IMR-90 (cell line): ENCODE results near the gene CEP128. TPM values are rescaled to one million over a fixed set of nuclear protein-coding genes. Genes with fewer than 3 reads are reported as not detected.

Experiments used
- ATAC-seq: fragments of 200-7000 bp; cut with Tn5 transposase; 2 replicates; pipeline ENCODE4 v1.9.1; 2020; ENCODE audit warnings: low read depth, mild to moderate bottlenecking, moderate library complexity
- BruUV-seq: library from RNA; stranded (reverse); fragments of 400-500 nt; replicated peaks from 2 replicates; lab custom pipeline; 2021; lab: Mats Ljungman, UMichigan
- CTCF ChIA-PET: fragments of 300-600 bp; formaldehyde crosslinking; extraction: SDS; loops from one replicate; lab custom pipeline; 2021; ENCODE audit warnings: antibody characterized with exemption; lab: Yijun Ruan, JAX
- POLR2A ChIA-PET: fragments of 300-600 bp; sonication (Branson Sonifier 250); formaldehyde crosslinking; loops from one replicate; lab custom pipeline; 2022; ENCODE audit warnings: antibody characterized with exemption; ENCODE audit not compliant: unreplicated experiment; lab: Charles Lee
- DNase-seq: peaks from one replicate; pipeline ENCODE4 v3.0.0; 2013
- H2AFZ ChIP-seq: replicated peaks from 2 replicates; pipeline ENCODE3; 2013; ENCODE audit warnings: low read length, mild to moderate bottlenecking; ENCODE audit not compliant: poor library complexity
- H2AK5ac ChIP-seq: 2 replicates; pipeline ENCODE4 v1.6.1; 2013; ENCODE audit warnings: low read depth, low read length, inconsistent platforms
- H2AK9ac ChIP-seq: replicated peaks from 2 replicates; pipeline ENCODE3; 2013; ENCODE audit warnings: mild to moderate bottlenecking, low read depth, low read length, moderate library complexity; ENCODE audit not compliant: poor library complexity
- H2BK120ac ChIP-seq: 2 replicates; pipeline ENCODE4 v1.6.1; 2013; ENCODE audit warnings: low read depth, low read length, inconsistent platforms
- H2BK15ac ChIP-seq: 3 replicates; pipeline ENCODE4 v1.6.1; 2013; ENCODE audit warnings: low read depth, low read length, inconsistent platforms
- H2BK20ac ChIP-seq: 2 replicates; pipeline ENCODE4 v1.6.1; 2013; ENCODE audit warnings: low read depth, mild to moderate bottlenecking, inconsistent platforms, low read length, moderate library complexity
- H2BK5ac ChIP-seq: 2 replicates; pipeline ENCODE4 v1.6.1; 2013; ENCODE audit warnings: mild to moderate bottlenecking, low read depth, low read length, inconsistent platforms; ENCODE audit not compliant: poor library complexity, severe bottlenecking
- H3K14ac ChIP-seq: replicated peaks from 2 replicates; pipeline ENCODE4 v1.6.1; 2013; ENCODE audit warnings: low read depth, low read length, inconsistent platforms
- H3K18ac ChIP-seq: 2 replicates; pipeline ENCODE4 v1.6.1; 2013; ENCODE audit warnings: low read depth, low read length, control low read depth
- H3K23ac ChIP-seq: 2 replicates; pipeline ENCODE4 v1.6.1; 2013; ENCODE audit warnings: low read depth, low read length, inconsistent platforms
- H3K27ac ChIP-seq: 2 replicates; pipeline ENCODE4 v1.5.1; 2013; ENCODE audit warnings: mild to moderate bottlenecking, control low read depth, low read length; ENCODE audit not compliant: insufficient read depth
- H3K27me3 ChIP-seq: 2 replicates; pipeline ENCODE4 v1.6.1; 2013; ENCODE audit warnings: low read length; ENCODE audit not compliant: control insufficient read depth, insufficient read depth
- H3K36me3 ChIP-seq: 2 replicates; pipeline ENCODE4 v1.6.1; 2013; ENCODE audit warnings: low read length, mixed read lengths; ENCODE audit not compliant: control insufficient read depth, insufficient read depth
- H3K4ac ChIP-seq: 2 replicates; pipeline ENCODE4 v1.6.1; 2013; ENCODE audit warnings: low read depth, low read length, inconsistent platforms
- H3K4me1 ChIP-seq: 2 replicates; pipeline ENCODE4 v1.6.1; 2013; ENCODE audit warnings: low read length, mixed read lengths; ENCODE audit not compliant: control insufficient read depth, insufficient read depth
- H3K4me2 ChIP-seq: 2 replicates; pipeline ENCODE4 v1.6.1; 2013; ENCODE audit warnings: low read depth, mild to moderate bottlenecking, control low read depth, low read length, moderate library complexity
- H3K4me3 ChIP-seq: 2 replicates; pipeline ENCODE4 v1.5.1; 2013; ENCODE audit warnings: low read depth, mild to moderate bottlenecking, control low read depth, low read length, moderate library complexity; ENCODE audit not compliant: insufficient read depth
- H3K56ac ChIP-seq: 2 replicates; pipeline ENCODE4 v1.6.1; 2013; ENCODE audit warnings: low read length, inconsistent platforms; ENCODE audit not compliant: insufficient read depth; ENCODE audit errors: extremely low read depth
- H3K79me1 ChIP-seq, 2 experiments: 2 replicates each; pipeline ENCODE4 v1.6.1; 2013; ENCODE audit warnings: low read length in 2 of 2, inconsistent platforms in 1 of 2, low read depth in 1 of 2
- H3K9ac ChIP-seq: 2 replicates; pipeline ENCODE4 v1.6.1; 2013; ENCODE audit warnings: low read depth, low read length, control low read depth
- H3K9me1 ChIP-seq: 2 replicates; pipeline ENCODE4 v1.6.1; 2013; ENCODE audit warnings: low read length, inconsistent platforms; ENCODE audit not compliant: insufficient read depth
- H3K9me3 ChIP-seq: 2 replicates; pipeline ENCODE4 v1.6.1; 2013; ENCODE audit warnings: low read length; ENCODE audit not compliant: control insufficient read depth, insufficient read depth
- H4K20me1 ChIP-seq: 2 replicates; pipeline ENCODE4 v1.6.1; 2013; ENCODE audit warnings: low read length, inconsistent platforms; ENCODE audit not compliant: insufficient read depth
- H4K5ac ChIP-seq: 2 replicates; pipeline ENCODE4 v1.6.1; 2013; ENCODE audit warnings: mild to moderate bottlenecking, low read depth, low read length, control low read depth
- H4K8ac ChIP-seq, 2 experiments: 2 replicates each; pipeline ENCODE4 v1.6.1; 2013; ENCODE audit warnings: low read depth in 2 of 2, low read length in 2 of 2, control low read depth in 1 of 2, inconsistent platforms in 1 of 2
- H4K91ac ChIP-seq: 2 replicates; pipeline ENCODE4 v1.6.1; 2013; ENCODE audit warnings: low read depth, low read length, inconsistent platforms; ENCODE audit not compliant: insufficient read depth
- BHLHE40 ChIP-seq: fragments of 150-350 bp; IDR thresholded peaks from 2 replicates; pipeline ENCODE4 v1.6.1; 2016; ENCODE audit warnings: mild to moderate bottlenecking, low read depth, low read length
- CHD1 ChIP-seq: IDR thresholded peaks from 2 replicates; pipeline ENCODE4 v1.6.1; 2012; ENCODE audit warnings: low read depth, low read length, improper control_type of control experiment
- ELK1 ChIP-seq: fragments of 150-350 bp; IDR thresholded peaks from 2 replicates; pipeline ENCODE4 v1.6.1; 2016; ENCODE audit warnings: low read depth, mild to moderate bottlenecking, low read length, moderate library complexity, borderline replicate concordance
- FOS ChIP-seq: fragments of 150-350 bp; IDR thresholded peaks from 2 replicates; pipeline ENCODE4 v1.6.1; 2016; ENCODE audit warnings: low read depth, low read length
- MAFK ChIP-seq: IDR thresholded peaks from 2 replicates; pipeline ENCODE4 v1.6.1; 2012; ENCODE audit warnings: low read depth, low read length, improper control_type of control experiment
- MAZ ChIP-seq: IDR thresholded peaks from 2 replicates; pipeline ENCODE4 v1.6.1; 2012; ENCODE audit warnings: low read depth, mild to moderate bottlenecking, low read length, improper control_type of control experiment, moderate library complexity, borderline replicate concordance
- MXI1 ChIP-seq: IDR thresholded peaks from 2 replicates; pipeline ENCODE4 v1.6.1; 2012; ENCODE audit warnings: low read depth, mild to moderate bottlenecking, low read length, moderate library complexity, borderline replicate concordance
- NFE2L2 ChIP-seq: fragments of 150-350 bp; IDR thresholded peaks from 2 replicates; pipeline ENCODE4 v1.6.1; 2016; ENCODE audit warnings: low read depth, mild to moderate bottlenecking, low read length
- POLR2A ChIP-seq: IDR thresholded peaks from 2 replicates; pipeline ENCODE4 v1.6.1; 2012; ENCODE audit warnings: mild to moderate bottlenecking, low read depth, low read length
- RAD21 ChIP-seq: IDR thresholded peaks from 2 replicates; pipeline ENCODE4 v1.6.1; 2012; ENCODE audit warnings: low read length, improper control_type of control experiment
- RCOR1 ChIP-seq: IDR thresholded peaks from 2 replicates; pipeline ENCODE4 v1.6.1; 2012; ENCODE audit warnings: mild to moderate bottlenecking, low read length, improper control_type of control experiment; ENCODE audit not compliant: insufficient replicate concordance
- RFX5 ChIP-seq: IDR thresholded peaks from 2 replicates; pipeline ENCODE4 v1.8.0; 2012; ENCODE audit warnings: low read depth, mild to moderate bottlenecking, low read length, moderate library complexity
- WGBS, 2 experiments: methylation state at CpG; one replicate each; pipeline versions ENCODE4 v1.1.5 to v1.1.7; 2013; ENCODE audit warnings: missing lambda C conversion rate in 2 of 2; ENCODE audit not compliant: insufficient read length in 1 of 2; ENCODE audit errors: extremely low coverage in 2 of 2; 5-methylcytosine and 5-hydroxymethylcytosine counted together
- dilution Hi-C: fragments of 300-500 bp; cut with HindIII; formaldehyde crosslinking; loops from one replicate; pipeline ENCODE4 v1.14.3; 2018; ENCODE audit warnings: low sequenced_read_pairs; ENCODE audit not compliant: unreplicated experiment
- in situ Hi-C: fragments of 300-500 bp; cut with MboI; formaldehyde crosslinking; loops from 3 replicates; pipeline ENCODE4 v1.14.3; 2019; ENCODE audit warnings: low sequenced_read_pairs, inconsistent platforms, mixed read lengths
- intact Hi-C: fragments of 100-400 bp; cut with micrococcal nuclease; formaldehyde crosslinking; loops from 2 replicates; pipeline ENCODE4 v1.10.0; 2022
- polyA plus RNA-seq, 3 experiments: library from polyadenylated mRNA; depleted of rRNA; stranded (reverse); fragments of >200 nt; gene quantifications; 2 replicates each; pipeline ENCODE4 v1.2.3, GENCODE V29; 2012; ENCODE audit warnings: low replicate concordance in 1 of 3
- total RNA-seq: library from RNA; depleted of rRNA; stranded (reverse); fragments of >200 nt; gene quantifications from 2 replicates; pipeline ENCODE4 v1.2.3, GENCODE V29; 2012
- TF ChIP-seq, protein P1 (sequence below): fragments of 150-350 bp; IDR thresholded peaks from 2 replicates; pipeline ENCODE4 v1.6.1; 2017; ENCODE audit warnings: mild to moderate bottlenecking, antibody characterized with exemption, low read length, low read depth
- TF ChIP-seq, protein P2 (sequence below): conservative IDR thresholded peaks from 2 replicates; pipeline ENCODE4 v1.5.1; 2012; ENCODE audit warnings: mild to moderate bottlenecking, low read depth, low read length, improper control_type of control experiment

CEP128 gene
- total and polyA plus RNA-seq, 2 of the 4 experiments (the other 2 are of a cell fraction), result 1.9 to 5.7 TPM

DNA sequence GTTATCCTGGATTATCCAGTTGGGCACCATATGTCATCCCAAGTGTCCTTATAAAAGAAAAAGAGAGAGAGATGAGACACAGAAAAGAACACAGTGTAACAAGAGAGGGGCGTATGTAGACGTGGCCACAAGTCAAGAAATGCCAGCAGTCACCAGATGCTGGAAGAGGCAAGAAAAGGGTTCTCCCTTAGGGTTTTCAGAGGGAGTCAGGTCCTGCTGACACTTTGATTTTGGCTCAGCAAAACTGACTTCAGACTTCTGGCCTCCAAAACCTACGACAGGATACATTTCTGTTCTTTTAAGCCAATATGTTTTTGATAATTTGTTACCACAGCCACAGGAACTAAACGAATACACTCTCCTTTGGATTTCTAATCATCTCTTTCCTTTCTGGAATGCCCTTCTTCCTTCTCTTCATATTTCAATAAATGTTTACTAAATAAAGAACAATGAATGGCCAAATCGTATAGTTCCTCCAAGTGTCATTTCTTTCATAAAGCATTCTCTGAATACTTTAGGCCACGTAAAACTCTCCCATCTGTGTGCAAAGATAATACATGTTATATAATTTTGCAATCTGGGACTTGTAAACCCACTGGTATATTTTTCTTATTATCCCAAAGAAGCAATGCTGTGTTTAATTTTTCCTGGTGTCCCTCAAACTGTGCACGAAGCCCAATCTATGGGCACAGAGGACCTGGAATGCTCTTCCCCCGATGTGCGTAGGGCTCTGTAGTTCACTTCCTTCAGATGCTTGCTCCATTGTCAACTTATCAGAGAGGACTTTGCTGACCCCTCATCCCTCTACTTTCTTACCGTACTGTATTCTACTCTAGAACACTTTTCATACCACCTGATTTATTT, 303.6 kb downstream of the CEP128 start:
- Histone ChIP-seq H3K18ac (peak overlapping the region; percentile 98), H2BK120ac (peak overlapping the region; percentile 99), H3K27ac (peak overlapping the region; percentile 92), H4K5ac (peak overlapping the region; percentile 95), H4K8ac (peak overlapping the region; percentile 83 to 96), H3K9me1 (peaks cover 2% of the 10 kb centered on the region; the same call in 1 of the 2 replicates), H3K14ac (peak overlapping the region; percentile 96), H3K79me1 (peaks cover 0 to 4% of the 10 kb centered on the region in 2 experiments; a peak in 1 of 4 replicates), H4K20me1 (no peaks in the 10 kb centered on the region), H3K4me3 (no peak overlapping the region), H2BK5ac (peak overlapping the region; percentile 98), H3K27me3 (no peaks in the 10 kb centered on the region), H2AK5ac (peak overlapping the region; percentile 93), H3K56ac (peak overlapping the region; percentile 87), H2BK20ac (peak overlapping the region; percentile 100), H3K4me2 (peak overlapping the region; percentile 63; the same call in 1 of the 2 replicates), H3K4ac (peak overlapping the region; percentile 99), H2AFZ (peak overlapping the region; percentile 75), H3K9me3 (no peaks in the 10 kb centered on the region), H3K9ac (no peak overlapping the region), H3K36me3 (no peaks in the 10 kb centered on the region), H4K91ac (peak overlapping the region; percentile 96), H3K4me1 (peaks cover 7% of the 10 kb centered on the region), H3K23ac (peak overlapping the region; percentile 95), H2AK9ac (no peak overlapping the region), H2BK15ac (peak overlapping the region; percentile 99)
- DNase-seq, result no peak
- BruUV-seq, result no TSS peak
- in situ Hi-C loops (no loop called here), intact Hi-C loops (loop anchor here (5.0 kb wide), 1 partner anchor 581 kb away; no protein-coding TSS in a partner anchor), dilution Hi-C loops (no loop called here)
- WGBS, 2 experiments, result 100% methylated on average over 3 of the region's 10 CpGs; no CpG with 5 or more reads in 1 of the 2 experiments
- POLR2A ChIA-PET, result no interaction called here
- CTCF ChIA-PET, result no interaction called here
- ATAC-seq, result no peak
- TF ChIP-seq RCOR1 (no peak), POLR2A (no peak), MXI1 (no peak), RFX5 (no peak), ELK1 (no peak), RAD21 (no peak), MAFK (no peak), BHLHE40 (no peak), MAZ (no peak), NFE2L2 (no peak), FOS (no peak), CHD1 (no peak)
- TF ChIP-seq, protein P1, sequence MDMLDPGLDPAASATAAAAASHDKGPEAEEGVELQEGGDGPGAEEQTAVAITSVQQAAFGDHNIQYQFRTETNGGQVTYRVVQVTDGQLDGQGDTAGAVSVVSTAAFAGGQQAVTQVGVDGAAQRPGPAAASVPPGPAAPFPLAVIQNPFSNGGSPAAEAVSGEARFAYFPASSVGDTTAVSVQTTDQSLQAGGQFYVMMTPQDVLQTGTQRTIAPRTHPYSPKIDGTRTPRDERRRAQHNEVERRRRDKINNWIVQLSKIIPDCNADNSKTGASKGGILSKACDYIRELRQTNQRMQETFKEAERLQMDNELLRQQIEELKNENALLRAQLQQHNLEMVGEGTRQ, result no peak
- TF ChIP-seq, protein P2, sequence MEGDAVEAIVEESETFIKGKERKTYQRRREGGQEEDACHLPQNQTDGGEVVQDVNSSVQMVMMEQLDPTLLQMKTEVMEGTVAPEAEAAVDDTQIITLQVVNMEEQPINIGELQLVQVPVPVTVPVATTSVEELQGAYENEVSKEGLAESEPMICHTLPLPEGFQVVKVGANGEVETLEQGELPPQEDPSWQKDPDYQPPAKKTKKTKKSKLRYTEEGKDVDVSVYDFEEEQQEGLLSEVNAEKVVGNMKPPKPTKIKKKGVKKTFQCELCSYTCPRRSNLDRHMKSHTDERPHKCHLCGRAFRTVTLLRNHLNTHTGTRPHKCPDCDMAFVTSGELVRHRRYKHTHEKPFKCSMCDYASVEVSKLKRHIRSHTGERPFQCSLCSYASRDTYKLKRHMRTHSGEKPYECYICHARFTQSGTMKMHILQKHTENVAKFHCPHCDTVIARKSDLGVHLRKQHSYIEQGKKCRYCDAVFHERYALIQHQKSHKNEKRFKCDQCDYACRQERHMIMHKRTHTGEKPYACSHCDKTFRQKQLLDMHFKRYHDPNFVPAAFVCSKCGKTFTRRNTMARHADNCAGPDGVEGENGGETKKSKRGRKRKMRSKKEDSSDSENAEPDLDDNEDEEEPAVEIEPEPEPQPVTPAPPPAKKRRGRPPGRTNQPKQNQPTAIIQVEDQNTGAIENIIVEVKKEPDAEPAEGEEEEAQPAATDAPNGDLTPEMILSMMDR, result no peak
